Fibroblast of lung (primary cell): ENCODE measurements around the gene NF1. TPM values are rescaled to one million over a fixed set of nuclear protein-coding genes. Genes with fewer than 3 reads are reported as not detected.
"Not testable (repeated sequence)": the region's sequence is repeated elsewhere in the genome, so short reads cannot be mapped to it uniquely, and the experiment has no call there.

Source experiments
- DNase-seq, 2 donors: peaks; one replicate each; pipeline versions ENCODE4 v3.0.0 to v3.0.0-alpha.2; 2010; ENCODE audit warnings: low read depth in 2 of 2
- H2AFZ ChIP-seq: 2 replicates; pipeline ENCODE4 v1.5.1; 2012; ENCODE audit warnings: low read length, control low read depth, inconsistent platforms
- H3K27ac ChIP-seq: 2 replicates; pipeline ENCODE4 v1.5.1; 2011; ENCODE audit warnings: low read length, control low read depth; ENCODE audit not compliant: insufficient read depth
- H3K27me3 ChIP-seq: 2 replicates; pipeline ENCODE4 v1.5.1; 2011; ENCODE audit warnings: mild to moderate bottlenecking, low read length; ENCODE audit not compliant: control insufficient read depth, insufficient read depth
- H3K36me3 ChIP-seq: 2 replicates; pipeline ENCODE4 v1.5.1; 2011; ENCODE audit warnings: low read length; ENCODE audit not compliant: control insufficient read depth, insufficient read depth
- H3K4me1 ChIP-seq: 2 replicates; pipeline ENCODE4 v1.5.1; 2011; ENCODE audit warnings: low read length; ENCODE audit not compliant: control insufficient read depth, insufficient read depth; ENCODE audit errors: extremely low read depth
- H3K4me2 ChIP-seq: 2 replicates; pipeline ENCODE4 v1.5.1; 2011; ENCODE audit warnings: low read length, control low read depth; ENCODE audit not compliant: insufficient read depth; ENCODE audit errors: extremely low read depth
- H3K4me3 ChIP-seq, 4 experiments: fragments of 200-600 bp in 1 of 4; sonication (generic) in 1 of 4; replicated peaks in 1 of 4; 2 replicates each; pipeline ENCODE4 v1.5.1; 2011 to 2016; ENCODE audit warnings: low read length in 4 of 4, low read depth in 3 of 4, mild to moderate bottlenecking in 3 of 4, control low read depth in 2 of 4, inconsistent platforms in 1 of 4, mixed read lengths in 1 of 4; ENCODE audit not compliant: insufficient read depth in 1 of 4; ENCODE audit errors: control extremely low read depth in 1 of 4
- H3K79me2 ChIP-seq: 2 replicates; pipeline ENCODE4 v1.5.1; 2012; ENCODE audit warnings: mild to moderate bottlenecking, low read length, inconsistent platforms; ENCODE audit not compliant: control insufficient read depth, insufficient read depth
- H3K9ac ChIP-seq: 2 replicates; pipeline ENCODE4 v1.5.1; 2011; ENCODE audit warnings: mild to moderate bottlenecking, low read length, control low read depth; ENCODE audit not compliant: insufficient read depth
- H3K9me3 ChIP-seq: 2 replicates; pipeline ENCODE4 v1.5.1; 2012; ENCODE audit warnings: low read depth, low read length; ENCODE audit not compliant: control insufficient read depth, insufficient read depth
- H4K20me1 ChIP-seq: 2 replicates; pipeline ENCODE4 v1.5.1; 2011; ENCODE audit warnings: low read length; ENCODE audit not compliant: control insufficient read depth, insufficient read depth; ENCODE audit errors: extremely low read depth
- EZH2 ChIP-seq: IDR thresholded peaks from 2 replicates; pipeline ENCODE4 v1.5.1; 2012; ENCODE audit warnings: low read length, control low read depth, mild to moderate bottlenecking; ENCODE audit errors: missing control alignments
- polyA plus RNA-seq, 2 donors: library from polyadenylated mRNA; depleted of rRNA in 1 of 2; stranded (reverse) in 1 of 2; unstranded in 1 of 2; fragments of >200 nt; gene quantifications; 2 replicates each; pipeline ENCODE4 v1.2.1, GENCODE V29; 2011 to 2012; ENCODE audit warnings: missing spikeins in 1 of 2
- total RNA-seq: library from RNA; depleted of rRNA; stranded (reverse); fragments of >200 nt; gene quantifications from 2 replicates; pipeline ENCODE4 v1.2.1, GENCODE V29; 2014
- TF ChIP-seq, protein P1 (sequence below), 2 donors: IDR thresholded peaks in 1 of 2; conservative IDR thresholded peaks in 1 of 2; 1 replicate in 1 of 2; 2 replicates in 1 of 2; pipeline ENCODE4 v1.5.1; 2011 to 2012; ENCODE audit warnings: low read length in 2 of 2, control low read depth in 1 of 2, inconsistent platforms in 1 of 2, low read depth in 1 of 2, mild to moderate bottlenecking in 1 of 2

NF1 gene
- total and polyA plus RNA-seq, 2 donors (not counting 1 experiment from before 2014, with no cell fraction given) = 52.8 to 78.8 TPM

DNA sequence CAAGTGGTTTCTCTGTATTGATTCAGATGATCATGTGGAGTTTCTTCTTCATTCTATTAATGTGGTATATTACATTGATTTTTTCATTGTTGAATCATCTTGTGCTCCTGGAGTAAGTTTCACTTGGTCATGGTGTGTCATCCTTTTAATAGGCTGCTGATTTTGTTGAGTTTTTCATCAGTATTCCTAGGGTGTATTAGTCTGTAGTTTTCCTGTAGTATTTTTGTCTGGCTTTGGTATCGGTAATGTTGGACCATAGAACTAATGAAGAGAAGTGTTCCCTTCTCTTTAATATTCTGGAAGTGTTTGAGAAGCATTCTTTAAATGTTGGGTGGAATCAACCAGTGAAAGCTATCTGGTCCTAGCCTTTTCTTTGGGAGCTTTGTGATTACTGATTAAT, 103.2 kb downstream of the NF1 start:
- no peaks in the 10 kb centered on the region for H3K79me2 ChIP-seq
- H3K4me1 ChIP-seq = peaks cover 8% of the 10 kb centered on the region
- H3K4me3 ChIP-seq = no peak overlapping the region
- H3K9me3 ChIP-seq = no peaks in the 10 kb centered on the region
- peak in 1 of 2 donors; percentile 29 for DNase-seq
- H3K36me3 ChIP-seq = peaks cover 2% of the 10 kb centered on the region
- no peak overlapping the region for H3K4me2 ChIP-seq
- H3K27ac ChIP-seq = peak overlapping the region; percentile 20
- no peaks in the 10 kb centered on the region for H4K20me1 ChIP-seq
- no peak overlapping the region for H3K9ac ChIP-seq
- no peak overlapping the region for H2AFZ ChIP-seq
- TF ChIP-seq, protein P1, sequence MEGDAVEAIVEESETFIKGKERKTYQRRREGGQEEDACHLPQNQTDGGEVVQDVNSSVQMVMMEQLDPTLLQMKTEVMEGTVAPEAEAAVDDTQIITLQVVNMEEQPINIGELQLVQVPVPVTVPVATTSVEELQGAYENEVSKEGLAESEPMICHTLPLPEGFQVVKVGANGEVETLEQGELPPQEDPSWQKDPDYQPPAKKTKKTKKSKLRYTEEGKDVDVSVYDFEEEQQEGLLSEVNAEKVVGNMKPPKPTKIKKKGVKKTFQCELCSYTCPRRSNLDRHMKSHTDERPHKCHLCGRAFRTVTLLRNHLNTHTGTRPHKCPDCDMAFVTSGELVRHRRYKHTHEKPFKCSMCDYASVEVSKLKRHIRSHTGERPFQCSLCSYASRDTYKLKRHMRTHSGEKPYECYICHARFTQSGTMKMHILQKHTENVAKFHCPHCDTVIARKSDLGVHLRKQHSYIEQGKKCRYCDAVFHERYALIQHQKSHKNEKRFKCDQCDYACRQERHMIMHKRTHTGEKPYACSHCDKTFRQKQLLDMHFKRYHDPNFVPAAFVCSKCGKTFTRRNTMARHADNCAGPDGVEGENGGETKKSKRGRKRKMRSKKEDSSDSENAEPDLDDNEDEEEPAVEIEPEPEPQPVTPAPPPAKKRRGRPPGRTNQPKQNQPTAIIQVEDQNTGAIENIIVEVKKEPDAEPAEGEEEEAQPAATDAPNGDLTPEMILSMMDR (conservative IDR thresholded peaks at IDR 0.05 in 1 of 2, IDR thresholded peaks at IDR 0.05 in 1 of 2; ENCODE audit: low read depth in 1 of 2, low read length in 2 of 2) = no peak
- no peak for TF ChIP-seq EZH2
- H3K27me3 ChIP-seq = no peaks in the 10 kb centered on the region

DNA sequence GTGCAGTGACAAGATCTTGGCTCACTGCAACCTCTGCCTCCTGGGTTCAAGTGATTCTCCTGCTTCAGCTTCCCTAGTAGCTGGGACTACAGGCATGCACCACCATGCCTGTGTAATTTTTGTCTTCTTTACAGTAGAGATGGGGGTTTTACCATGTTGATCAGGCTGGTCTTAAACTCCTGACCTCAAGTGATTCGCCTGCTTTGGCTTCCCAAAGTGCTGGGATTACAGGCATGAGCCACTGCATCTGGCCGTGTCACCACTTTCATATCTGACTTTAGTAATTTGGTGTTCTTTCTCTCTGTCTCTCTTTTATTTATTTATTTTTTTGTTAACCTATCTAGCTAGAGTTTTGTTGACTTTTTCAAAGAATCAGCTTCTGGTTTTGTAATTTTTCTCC, 103.9 kb downstream of the NF1 start:
- not testable (repeated sequence) for H2AFZ ChIP-seq, H3K4me3 ChIP-seq, H3K36me3 ChIP-seq, H3K4me1 ChIP-seq, H3K9me3 ChIP-seq, H3K9ac ChIP-seq, H3K27me3 ChIP-seq, H4K20me1 ChIP-seq, H3K79me2 ChIP-seq
- peak; percentile 26 to 35 for DNase-seq
- peak overlapping the region; percentile 8 for H3K4me2 ChIP-seq
- H3K27ac ChIP-seq = peak overlapping the region; percentile 20

DNA sequence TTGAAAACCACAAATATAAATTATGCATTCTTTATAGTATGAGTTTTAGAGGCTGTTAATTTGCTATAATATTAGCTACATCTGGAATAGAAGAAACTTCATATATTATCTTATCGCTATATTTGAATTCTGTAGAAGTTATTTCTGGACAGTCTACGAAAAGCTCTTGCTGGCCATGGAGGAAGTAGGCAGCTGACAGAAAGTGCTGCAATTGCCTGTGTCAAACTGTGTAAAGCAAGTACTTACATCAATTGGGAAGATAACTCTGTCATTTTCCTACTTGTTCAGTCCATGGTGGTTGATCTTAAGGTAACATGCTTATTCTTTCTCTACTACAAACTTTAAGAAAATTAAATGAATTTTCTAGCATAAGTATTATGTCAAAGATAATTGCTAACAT, 105.5 kb downstream of the NF1 start:
- no peaks in the 10 kb centered on the region for H4K20me1 ChIP-seq
- H3K9me3 ChIP-seq = no peaks in the 10 kb centered on the region
- no peak overlapping the region for H3K27ac ChIP-seq
- H2AFZ ChIP-seq = no peak overlapping the region
- H3K79me2 ChIP-seq = no peaks in the 10 kb centered on the region
- H3K27me3 ChIP-seq = no peaks in the 10 kb centered on the region
- no peak overlapping the region for H3K4me3 ChIP-seq
- DNase-seq = peak in 1 of 2 donors; percentile 41
- TF ChIP-seq EZH2 = no peak
- TF ChIP-seq, protein P1 (conservative IDR thresholded peaks at IDR 0.05 in 1 of 2, IDR thresholded peaks at IDR 0.05 in 1 of 2; ENCODE audit: low read depth in 1 of 2, low read length in 2 of 2) = no peak
- no peak overlapping the region for H3K9ac ChIP-seq
- H3K4me2 ChIP-seq = no peak overlapping the region
- H3K36me3 ChIP-seq = no peaks in the 10 kb centered on the region
- peaks cover 8% of the 10 kb centered on the region for H3K4me1 ChIP-seq
